GM18951 (cell line): ENCODE measurements around the gene GAS2L3.

Experiments used
- POLR2A ChIP-seq: IDR thresholded peaks from 4 replicates; pipeline ENCODE4 v1.6.1; 2011; ENCODE audit warnings: mild to moderate bottlenecking; ENCODE audit not compliant: insufficient read length, insufficient read depth; ENCODE audit errors: extremely low read depth
- in situ Hi-C: fragments of 300-500 bp; cut with MboI; formaldehyde crosslinking; loops from one replicate; pipeline ENCODE4 v1.12.0; 2022; ENCODE audit warnings: low sequenced_read_pairs, mixed read lengths, inconsistent platforms; ENCODE audit not compliant: unreplicated experiment

The GAS2L3 gene

DNA sequence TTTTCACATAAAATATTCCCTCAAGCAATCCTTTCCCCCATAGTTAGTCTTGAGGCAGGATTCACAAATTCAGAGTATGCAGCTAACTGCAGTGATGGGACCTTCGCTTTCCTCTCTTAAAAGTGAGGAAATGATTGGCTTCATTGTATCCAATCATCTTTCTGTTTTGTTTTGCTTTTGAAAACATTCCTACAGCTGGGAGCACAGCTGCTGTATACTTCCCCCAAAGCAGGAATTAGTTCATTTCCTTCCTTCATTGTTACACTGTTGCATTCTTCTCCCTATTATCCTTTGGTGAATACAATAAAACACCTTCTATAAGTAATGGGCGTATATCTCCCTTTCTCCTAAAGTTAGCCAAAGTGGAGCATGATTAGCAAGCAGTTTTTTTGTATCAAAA lies 9.4 kb upstream of the GAS2L3 start:
- no peak for TF ChIP-seq POLR2A
- in situ Hi-C loops, result loop anchor here (25.0 kb wide), 1 partner anchor 327 kb away; no protein-coding TSS in a partner anchor

DNA sequence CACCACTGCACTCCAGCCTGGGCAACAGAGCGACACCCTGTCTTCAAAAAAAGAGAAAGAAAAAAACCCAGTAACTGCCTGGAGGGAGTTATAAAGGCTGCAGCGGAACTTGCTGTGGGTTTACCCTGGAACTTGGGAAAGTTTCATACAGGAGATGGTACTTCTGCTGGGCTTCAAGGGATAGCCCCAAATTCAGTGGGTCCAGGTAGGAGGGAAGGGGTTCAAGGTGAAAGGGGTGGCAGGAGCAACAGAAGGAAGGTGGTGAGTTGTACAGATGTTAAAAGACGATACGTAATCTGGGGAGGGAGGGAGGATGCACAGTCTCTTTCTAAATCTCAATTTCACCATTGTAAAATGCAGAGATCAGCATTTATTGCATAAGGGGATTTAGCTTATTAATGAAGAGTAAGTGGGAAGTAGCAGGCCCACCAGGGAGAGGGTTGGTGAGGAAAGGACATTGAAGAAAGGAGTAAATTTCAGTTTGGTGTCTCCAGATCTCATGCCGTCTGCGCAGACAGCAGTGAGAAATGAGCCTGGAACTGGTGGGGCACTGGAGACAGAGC lies 8.5 kb upstream of the GAS2L3 start:
- in situ Hi-C loops, result loop anchor here (25.0 kb wide), 1 partner anchor 328 kb away; no protein-coding TSS in a partner anchor
- no peak for TF ChIP-seq POLR2A

GRCh38 chr12:100565987-100566545 lies 7.4 kb upstream of the GAS2L3 start:
- no peak for TF ChIP-seq POLR2A
- in situ Hi-C loops, result loop anchor here (25.0 kb wide), 1 partner anchor 329 kb away; no protein-coding TSS in a partner anchor

GRCh38 chr12:100566887-100567637 lies 6.4 kb upstream of the GAS2L3 start:
- TF ChIP-seq POLR2A, result no peak
- in situ Hi-C loops, result loop anchor here (25.0 kb wide), 1 partner anchor 330 kb away; no protein-coding TSS in a partner anchor

- in situ Hi-C loops, result loop anchor here (25.0 kb wide), 1 partner anchor 331 kb away; no protein-coding TSS in a partner anchor
- no peak for TF ChIP-seq POLR2A
These were observed 5.5 kb upstream of the GAS2L3 start for GRCh38 chr12:100567945-100568344.

- in situ Hi-C loops, result loop anchor here (25.0 kb wide), 1 partner anchor 335 kb away; no protein-coding TSS in a partner anchor
- no peak for TF ChIP-seq POLR2A
These were observed 1.3 kb upstream of the GAS2L3 start for GRCh38 chr12:100572184-100572583.

DNA sequence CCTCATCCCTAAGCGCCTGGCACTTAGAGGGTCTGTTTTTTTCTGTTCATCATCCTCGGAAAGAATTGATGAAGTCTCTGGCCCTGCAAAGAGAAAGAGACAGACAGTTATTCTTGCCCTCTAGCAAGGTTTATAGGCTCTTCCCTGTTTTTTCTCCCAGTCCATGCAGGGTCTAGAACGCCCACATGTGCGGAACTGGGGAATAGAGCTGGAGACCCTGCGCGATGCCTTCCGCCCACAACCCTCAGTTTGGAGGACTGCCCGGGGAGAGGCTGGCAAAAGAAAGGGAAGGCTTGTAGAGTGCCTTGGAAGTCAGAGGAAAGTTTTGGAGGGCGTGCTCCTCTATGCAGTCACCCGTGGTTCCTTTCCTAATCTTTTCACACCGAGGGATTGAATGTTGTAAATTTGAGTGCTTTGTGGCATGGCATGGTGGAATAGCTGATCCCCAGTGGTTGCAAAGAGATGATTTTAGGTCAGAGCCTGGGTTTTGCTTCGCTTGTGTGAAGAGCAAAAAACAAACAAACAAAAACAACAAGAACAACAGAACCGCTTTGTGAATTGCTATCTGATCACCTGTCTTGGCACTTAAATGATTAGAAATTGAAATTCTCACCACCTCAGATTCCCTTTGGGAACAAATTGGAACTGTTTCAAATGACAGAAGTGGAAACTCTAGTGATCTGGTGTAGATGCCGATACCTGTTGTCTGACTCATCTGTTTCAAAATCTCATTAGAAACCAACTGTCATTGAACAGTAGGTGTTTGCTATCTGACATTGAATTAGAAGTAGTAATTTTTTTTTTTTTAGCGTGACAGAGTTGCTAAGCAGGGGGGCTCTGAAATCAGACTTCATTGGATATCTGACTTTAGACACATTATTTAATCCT lies 947 bp downstream of the GAS2L3 start:
- in situ Hi-C loops, result loop anchor here (25.0 kb wide), 1 partner anchor 337 kb away; no protein-coding TSS in a partner anchor
- no peak for TF ChIP-seq POLR2A

GRCh38 chr12:100576331-100577036 lies 3.0 kb downstream of the GAS2L3 start:
- in situ Hi-C loops, result no loop called here
- TF ChIP-seq POLR2A, result no peak

DNA sequence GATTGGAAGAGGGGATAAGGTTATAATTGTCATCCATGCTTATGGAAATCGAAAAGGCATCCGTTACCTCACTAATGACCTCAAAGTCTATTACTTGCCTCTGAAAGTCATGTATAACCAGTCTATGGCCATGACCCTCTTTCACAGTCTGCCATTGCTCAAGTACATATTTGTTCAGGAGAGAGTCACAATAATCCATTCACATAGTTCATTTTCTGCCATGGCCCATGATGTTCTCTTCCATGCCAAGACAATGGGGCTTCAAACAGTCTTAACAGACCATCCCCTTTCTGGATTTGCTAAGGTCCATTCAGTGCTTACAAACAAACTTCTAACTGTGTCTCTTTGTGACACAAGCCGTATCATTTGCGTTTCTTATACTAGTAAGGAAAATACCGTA lies 5.4 kb downstream of the GAS2L3 start:
- in situ Hi-C loops, result no loop called here
- no peak for TF ChIP-seq POLR2A

DNA sequence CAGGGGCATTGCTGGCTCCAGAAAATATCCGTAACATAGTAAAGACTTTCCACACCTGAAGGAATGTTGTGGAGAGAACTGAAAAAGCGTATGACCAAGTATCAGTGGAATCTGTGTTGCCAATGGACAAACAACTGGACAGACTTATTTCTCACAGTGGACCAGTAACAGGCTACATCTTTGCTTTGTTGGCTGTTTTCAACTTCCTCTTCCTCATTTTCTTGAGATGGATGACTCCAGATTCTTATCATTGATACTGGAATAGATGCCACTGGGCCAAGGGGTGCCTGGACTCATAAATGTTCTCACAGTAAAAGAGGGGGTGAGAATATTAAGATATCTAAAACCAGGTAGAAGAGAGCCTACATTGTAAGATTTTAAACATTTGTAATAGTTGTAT lies 6.4 kb downstream of the GAS2L3 start:
- in situ Hi-C loops, result no loop called here

GRCh38 chr12:100584256-100584655 lies 10.8 kb downstream of the GAS2L3 start:
- no peak for TF ChIP-seq POLR2A
- in situ Hi-C loops, result no loop called here

More for the DNA sequence above, 6.4 kb downstream of the GAS2L3 start:
- TF ChIP-seq POLR2A, result no peak

DNA sequence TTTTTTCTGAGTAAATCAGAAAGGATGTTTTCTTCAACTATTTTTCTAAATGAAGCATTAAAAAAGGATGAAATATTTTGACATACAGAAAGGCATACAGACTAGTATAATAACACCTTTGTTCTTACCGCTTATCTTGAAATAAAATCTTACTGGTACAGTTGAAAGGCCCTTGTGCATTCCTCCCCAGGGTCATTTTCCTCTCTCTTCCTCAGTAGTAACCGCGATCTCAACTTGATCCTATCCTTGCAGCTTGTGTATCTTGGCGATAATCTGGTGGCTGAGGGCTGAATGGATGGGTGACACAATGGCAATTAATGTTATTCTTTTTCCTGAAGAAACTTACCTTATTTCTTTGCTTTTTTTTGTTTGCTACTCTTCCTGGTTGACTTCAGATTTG lies 18.5 kb downstream of the GAS2L3 start:
- TF ChIP-seq POLR2A, result no peak
- in situ Hi-C loops, result no loop called here
